IMR-90 (cell line): Measurements from ENCODE around the gene TTC27. TPM values are rescaled to one million over a fixed set of nuclear protein-coding genes. Genes with fewer than 3 reads are reported as not detected.

Experiments used
- ATAC-seq: fragments of 200-7000 bp; cut with Tn5 transposase; 2 replicates; pipeline ENCODE4 v1.9.1; 2020; ENCODE audit warnings: low read depth, mild to moderate bottlenecking, moderate library complexity
- BruUV-seq: library from RNA; stranded (reverse); fragments of 400-500 nt; replicated peaks from 2 replicates; lab custom pipeline; 2021; lab: Mats Ljungman, UMichigan
- CTCF ChIA-PET: fragments of 300-600 bp; formaldehyde crosslinking; extraction: SDS; loops from one replicate; lab custom pipeline; 2021; ENCODE audit warnings: antibody characterized with exemption; lab: Yijun Ruan, JAX
- POLR2A ChIA-PET: fragments of 300-600 bp; sonication (Branson Sonifier 250); formaldehyde crosslinking; loops from one replicate; lab custom pipeline; 2022; ENCODE audit warnings: antibody characterized with exemption; ENCODE audit not compliant: unreplicated experiment; lab: Charles Lee
- DNase-seq: peaks from one replicate; pipeline ENCODE4 v3.0.0; 2013
- H2AFZ ChIP-seq: replicated peaks from 2 replicates; pipeline ENCODE3; 2013; ENCODE audit warnings: low read length, mild to moderate bottlenecking; ENCODE audit not compliant: poor library complexity
- H2AK5ac ChIP-seq: 2 replicates; pipeline ENCODE4 v1.6.1; 2013; ENCODE audit warnings: low read depth, low read length, inconsistent platforms
- H2AK9ac ChIP-seq: replicated peaks from 2 replicates; pipeline ENCODE3; 2013; ENCODE audit warnings: mild to moderate bottlenecking, low read depth, low read length, moderate library complexity; ENCODE audit not compliant: poor library complexity
- H2BK120ac ChIP-seq: 2 replicates; pipeline ENCODE4 v1.6.1; 2013; ENCODE audit warnings: low read depth, low read length, inconsistent platforms
- H2BK15ac ChIP-seq: 3 replicates; pipeline ENCODE4 v1.6.1; 2013; ENCODE audit warnings: low read depth, low read length, inconsistent platforms
- H2BK20ac ChIP-seq: 2 replicates; pipeline ENCODE4 v1.6.1; 2013; ENCODE audit warnings: low read depth, mild to moderate bottlenecking, inconsistent platforms, low read length, moderate library complexity
- H2BK5ac ChIP-seq: 2 replicates; pipeline ENCODE4 v1.6.1; 2013; ENCODE audit warnings: mild to moderate bottlenecking, low read depth, low read length, inconsistent platforms; ENCODE audit not compliant: poor library complexity, severe bottlenecking
- H3K14ac ChIP-seq: replicated peaks from 2 replicates; pipeline ENCODE4 v1.6.1; 2013; ENCODE audit warnings: low read depth, low read length, inconsistent platforms
- H3K18ac ChIP-seq: 2 replicates; pipeline ENCODE4 v1.6.1; 2013; ENCODE audit warnings: low read depth, low read length, control low read depth
- H3K23ac ChIP-seq: 2 replicates; pipeline ENCODE4 v1.6.1; 2013; ENCODE audit warnings: low read depth, low read length, inconsistent platforms
- H3K27ac ChIP-seq: 2 replicates; pipeline ENCODE4 v1.5.1; 2013; ENCODE audit warnings: mild to moderate bottlenecking, control low read depth, low read length; ENCODE audit not compliant: insufficient read depth
- H3K27me3 ChIP-seq: 2 replicates; pipeline ENCODE4 v1.6.1; 2013; ENCODE audit warnings: low read length; ENCODE audit not compliant: control insufficient read depth, insufficient read depth
- H3K36me3 ChIP-seq: 2 replicates; pipeline ENCODE4 v1.6.1; 2013; ENCODE audit warnings: low read length, mixed read lengths; ENCODE audit not compliant: control insufficient read depth, insufficient read depth
- H3K4ac ChIP-seq: 2 replicates; pipeline ENCODE4 v1.6.1; 2013; ENCODE audit warnings: low read depth, low read length, inconsistent platforms
- H3K4me1 ChIP-seq: 2 replicates; pipeline ENCODE4 v1.6.1; 2013; ENCODE audit warnings: low read length, mixed read lengths; ENCODE audit not compliant: control insufficient read depth, insufficient read depth
- H3K4me2 ChIP-seq: 2 replicates; pipeline ENCODE4 v1.6.1; 2013; ENCODE audit warnings: low read depth, mild to moderate bottlenecking, control low read depth, low read length, moderate library complexity
- H3K4me3 ChIP-seq: 2 replicates; pipeline ENCODE4 v1.5.1; 2013; ENCODE audit warnings: low read depth, mild to moderate bottlenecking, control low read depth, low read length, moderate library complexity; ENCODE audit not compliant: insufficient read depth
- H3K56ac ChIP-seq: 2 replicates; pipeline ENCODE4 v1.6.1; 2013; ENCODE audit warnings: low read length, inconsistent platforms; ENCODE audit not compliant: insufficient read depth; ENCODE audit errors: extremely low read depth
- H3K79me1 ChIP-seq, 2 experiments: 2 replicates each; pipeline ENCODE4 v1.6.1; 2013; ENCODE audit warnings: low read length in 2 of 2, inconsistent platforms in 1 of 2, low read depth in 1 of 2
- H3K9ac ChIP-seq: 2 replicates; pipeline ENCODE4 v1.6.1; 2013; ENCODE audit warnings: low read depth, low read length, control low read depth
- H3K9me1 ChIP-seq: 2 replicates; pipeline ENCODE4 v1.6.1; 2013; ENCODE audit warnings: low read length, inconsistent platforms; ENCODE audit not compliant: insufficient read depth
- H3K9me3 ChIP-seq: 2 replicates; pipeline ENCODE4 v1.6.1; 2013; ENCODE audit warnings: low read length; ENCODE audit not compliant: control insufficient read depth, insufficient read depth
- H4K20me1 ChIP-seq: 2 replicates; pipeline ENCODE4 v1.6.1; 2013; ENCODE audit warnings: low read length, inconsistent platforms; ENCODE audit not compliant: insufficient read depth
- H4K5ac ChIP-seq: 2 replicates; pipeline ENCODE4 v1.6.1; 2013; ENCODE audit warnings: mild to moderate bottlenecking, low read depth, low read length, control low read depth
- H4K8ac ChIP-seq, 2 experiments: 2 replicates each; pipeline ENCODE4 v1.6.1; 2013; ENCODE audit warnings: low read depth in 2 of 2, low read length in 2 of 2, control low read depth in 1 of 2, inconsistent platforms in 1 of 2
- H4K91ac ChIP-seq: 2 replicates; pipeline ENCODE4 v1.6.1; 2013; ENCODE audit warnings: low read depth, low read length, inconsistent platforms; ENCODE audit not compliant: insufficient read depth
- BHLHE40 ChIP-seq: fragments of 150-350 bp; IDR thresholded peaks from 2 replicates; pipeline ENCODE4 v1.6.1; 2016; ENCODE audit warnings: mild to moderate bottlenecking, low read depth, low read length
- CEBPB ChIP-seq: IDR thresholded peaks from 2 replicates; pipeline ENCODE4 v1.6.1; 2012; ENCODE audit warnings: low read depth, low read length, improper control_type of control experiment
- CHD1 ChIP-seq: IDR thresholded peaks from 2 replicates; pipeline ENCODE4 v1.6.1; 2012; ENCODE audit warnings: low read depth, low read length, improper control_type of control experiment
- CTCF ChIP-seq: conservative IDR thresholded peaks from 2 replicates; pipeline ENCODE4 v1.5.1; 2012; ENCODE audit warnings: mild to moderate bottlenecking, low read depth, low read length, improper control_type of control experiment
- ELK1 ChIP-seq: fragments of 150-350 bp; IDR thresholded peaks from 2 replicates; pipeline ENCODE4 v1.6.1; 2016; ENCODE audit warnings: low read depth, mild to moderate bottlenecking, low read length, moderate library complexity, borderline replicate concordance
- FOS ChIP-seq: fragments of 150-350 bp; IDR thresholded peaks from 2 replicates; pipeline ENCODE4 v1.6.1; 2016; ENCODE audit warnings: low read depth, low read length
- MAFK ChIP-seq: IDR thresholded peaks from 2 replicates; pipeline ENCODE4 v1.6.1; 2012; ENCODE audit warnings: low read depth, low read length, improper control_type of control experiment
- MAZ ChIP-seq: IDR thresholded peaks from 2 replicates; pipeline ENCODE4 v1.6.1; 2012; ENCODE audit warnings: low read depth, mild to moderate bottlenecking, low read length, improper control_type of control experiment, moderate library complexity, borderline replicate concordance
- MXI1 ChIP-seq: IDR thresholded peaks from 2 replicates; pipeline ENCODE4 v1.6.1; 2012; ENCODE audit warnings: low read depth, mild to moderate bottlenecking, low read length, moderate library complexity, borderline replicate concordance
- NFE2L2 ChIP-seq: fragments of 150-350 bp; IDR thresholded peaks from 2 replicates; pipeline ENCODE4 v1.6.1; 2016; ENCODE audit warnings: low read depth, mild to moderate bottlenecking, low read length
- POLR2A ChIP-seq: IDR thresholded peaks from 2 replicates; pipeline ENCODE4 v1.6.1; 2012; ENCODE audit warnings: mild to moderate bottlenecking, low read depth, low read length
- RAD21 ChIP-seq: IDR thresholded peaks from 2 replicates; pipeline ENCODE4 v1.6.1; 2012; ENCODE audit warnings: low read length, improper control_type of control experiment
- RCOR1 ChIP-seq: IDR thresholded peaks from 2 replicates; pipeline ENCODE4 v1.6.1; 2012; ENCODE audit warnings: mild to moderate bottlenecking, low read length, improper control_type of control experiment; ENCODE audit not compliant: insufficient replicate concordance
- RFX5 ChIP-seq: IDR thresholded peaks from 2 replicates; pipeline ENCODE4 v1.8.0; 2012; ENCODE audit warnings: low read depth, mild to moderate bottlenecking, low read length, moderate library complexity
- SMC3 ChIP-seq: fragments of 150-350 bp; IDR thresholded peaks from 2 replicates; pipeline ENCODE4 v1.6.1; 2016; ENCODE audit warnings: low read depth, mild to moderate bottlenecking, antibody characterized with exemption, low read length, moderate library complexity
- USF2 ChIP-seq: fragments of 150-350 bp; IDR thresholded peaks from 2 replicates; pipeline ENCODE4 v1.6.1; 2017; ENCODE audit warnings: mild to moderate bottlenecking, antibody characterized with exemption, low read length, low read depth
- WGBS, 2 experiments: methylation state at CpG; one replicate each; pipeline versions ENCODE4 v1.1.5 to v1.1.7; 2013; ENCODE audit warnings: missing lambda C conversion rate in 2 of 2; ENCODE audit not compliant: insufficient read length in 1 of 2; ENCODE audit errors: extremely low coverage in 2 of 2; 5-methylcytosine and 5-hydroxymethylcytosine counted together
- dilution Hi-C: fragments of 300-500 bp; cut with HindIII; formaldehyde crosslinking; loops from one replicate; pipeline ENCODE4 v1.14.3; 2018; ENCODE audit warnings: low sequenced_read_pairs; ENCODE audit not compliant: unreplicated experiment
- in situ Hi-C: fragments of 300-500 bp; cut with MboI; formaldehyde crosslinking; loops from 3 replicates; pipeline ENCODE4 v1.14.3; 2019; ENCODE audit warnings: low sequenced_read_pairs, inconsistent platforms, mixed read lengths
- intact Hi-C: fragments of 100-400 bp; cut with micrococcal nuclease; formaldehyde crosslinking; loops from 2 replicates; pipeline ENCODE4 v1.10.0; 2022
- polyA plus RNA-seq, 3 experiments: library from polyadenylated mRNA; depleted of rRNA; stranded (reverse); fragments of >200 nt; gene quantifications; 2 replicates each; pipeline ENCODE4 v1.2.3, GENCODE V29; 2012; ENCODE audit warnings: low replicate concordance in 1 of 3
- total RNA-seq: library from RNA; depleted of rRNA; stranded (reverse); fragments of >200 nt; gene quantifications from 2 replicates; pipeline ENCODE4 v1.2.3, GENCODE V29; 2012

Gene TTC27
- total and polyA plus RNA-seq, 2 of the 4 experiments (the other 2 are of a cell fraction), result 12.7 to 30.5 TPM

GRCh38 chr2:32723467-32724079 is 95.7 kb downstream of the TTC27 start:
- Histone ChIP-seq H4K5ac (no peak overlapping the region), H3K18ac (no peak overlapping the region), H3K27me3 (no peaks in the 10 kb centered on the region), H4K20me1 (no peaks in the 10 kb centered on the region), H3K27ac (no peak overlapping the region), H3K56ac (no peak overlapping the region), H3K9me1 (no peaks in the 10 kb centered on the region), H2BK20ac (no peak overlapping the region), H2BK120ac (no peak overlapping the region), H3K4ac (no peak overlapping the region), H3K14ac (no peak overlapping the region), H2AK9ac (no peak overlapping the region), H3K36me3 (no peaks in the 10 kb centered on the region; the same call in 1 of the 2 replicates), H3K4me1 (no peaks in the 10 kb centered on the region), H3K79me1 (no peaks in the 10 kb centered on the region; a peak in 1 of 4 replicates), H4K91ac (no peak overlapping the region), H3K4me3 (no peak overlapping the region), H3K4me2 (no peak overlapping the region), H2AFZ (no peak overlapping the region), H3K9me3 (no peaks in the 10 kb centered on the region), H4K8ac (no peak overlapping the region), H2BK5ac (no peak overlapping the region), H3K9ac (no peak overlapping the region), H2AK5ac (no peak overlapping the region), H2BK15ac (no peak overlapping the region), H3K23ac (no peak overlapping the region)
- TF ChIP-seq SMC3, result no peak
- no peak for TF ChIP-seq MAZ
- no peak for TF ChIP-seq MXI1
- TF ChIP-seq RFX5, result no peak
- no peak for TF ChIP-seq NFE2L2
- TF ChIP-seq POLR2A, result no peak
- TF ChIP-seq RCOR1, result no peak
- TF ChIP-seq CHD1, result no peak
- no peak for TF ChIP-seq CTCF
- TF ChIP-seq FOS, result no peak
- no peak for TF ChIP-seq MAFK
- no peak for TF ChIP-seq USF2
- TF ChIP-seq BHLHE40, result no peak
- TF ChIP-seq CEBPB, result no peak
- TF ChIP-seq RAD21, result no peak
- no peak for TF ChIP-seq ELK1
- dilution Hi-C loops, result no loop called here
- no TSS peak for BruUV-seq
- ATAC-seq (no peak), DNase-seq (no peak)
- in situ Hi-C loops, result no loop called here
- WGBS, 2 experiments, result no CpG with 5 or more reads among the region's 3 CpGs
- CTCF ChIA-PET, result interaction anchor here (0.7 to 1.0 kb wide), 2 partner anchors 10 to 11 kb away, joined by 3 to 4 read pairs; no protein-coding TSS in a partner anchor
- intact Hi-C loops, result no loop called here
- POLR2A ChIA-PET, result no interaction called here
